IMR-90 (cell line): ENCODE results near the gene LPCAT4. TPM values are rescaled to one million over a fixed set of nuclear protein-coding genes. Genes with fewer than 3 reads are reported as not detected.

ENCODE experiments used
- ATAC-seq: fragments of 200-7000 bp; cut with Tn5 transposase; 2 replicates; pipeline ENCODE4 v1.9.1; 2020; ENCODE audit warnings: low read depth, mild to moderate bottlenecking, moderate library complexity
- BruUV-seq: library from RNA; stranded (reverse); fragments of 400-500 nt; replicated peaks from 2 replicates; lab custom pipeline; 2021; lab: Mats Ljungman, UMichigan
- CTCF ChIA-PET: fragments of 300-600 bp; formaldehyde crosslinking; extraction: SDS; loops from one replicate; lab custom pipeline; 2021; ENCODE audit warnings: antibody characterized with exemption; lab: Yijun Ruan, JAX
- POLR2A ChIA-PET: fragments of 300-600 bp; sonication (Branson Sonifier 250); formaldehyde crosslinking; loops from one replicate; lab custom pipeline; 2022; ENCODE audit warnings: antibody characterized with exemption; ENCODE audit not compliant: unreplicated experiment; lab: Charles Lee
- DNase-seq: peaks from one replicate; pipeline ENCODE4 v3.0.0; 2013
- H2AFZ ChIP-seq: replicated peaks from 2 replicates; pipeline ENCODE3; 2013; ENCODE audit warnings: low read length, mild to moderate bottlenecking; ENCODE audit not compliant: poor library complexity
- H2AK5ac ChIP-seq: 2 replicates; pipeline ENCODE4 v1.6.1; 2013; ENCODE audit warnings: low read depth, low read length, inconsistent platforms
- H2AK9ac ChIP-seq: replicated peaks from 2 replicates; pipeline ENCODE3; 2013; ENCODE audit warnings: mild to moderate bottlenecking, low read depth, low read length, moderate library complexity; ENCODE audit not compliant: poor library complexity
- H2BK120ac ChIP-seq: 2 replicates; pipeline ENCODE4 v1.6.1; 2013; ENCODE audit warnings: low read depth, low read length, inconsistent platforms
- H2BK15ac ChIP-seq: 3 replicates; pipeline ENCODE4 v1.6.1; 2013; ENCODE audit warnings: low read depth, low read length, inconsistent platforms
- H2BK20ac ChIP-seq: 2 replicates; pipeline ENCODE4 v1.6.1; 2013; ENCODE audit warnings: low read depth, mild to moderate bottlenecking, inconsistent platforms, low read length, moderate library complexity
- H2BK5ac ChIP-seq: 2 replicates; pipeline ENCODE4 v1.6.1; 2013; ENCODE audit warnings: mild to moderate bottlenecking, low read depth, low read length, inconsistent platforms; ENCODE audit not compliant: poor library complexity, severe bottlenecking
- H3K14ac ChIP-seq: replicated peaks from 2 replicates; pipeline ENCODE4 v1.6.1; 2013; ENCODE audit warnings: low read depth, low read length, inconsistent platforms
- H3K18ac ChIP-seq: 2 replicates; pipeline ENCODE4 v1.6.1; 2013; ENCODE audit warnings: low read depth, low read length, control low read depth
- H3K23ac ChIP-seq: 2 replicates; pipeline ENCODE4 v1.6.1; 2013; ENCODE audit warnings: low read depth, low read length, inconsistent platforms
- H3K27ac ChIP-seq: 2 replicates; pipeline ENCODE4 v1.5.1; 2013; ENCODE audit warnings: mild to moderate bottlenecking, control low read depth, low read length; ENCODE audit not compliant: insufficient read depth
- H3K27me3 ChIP-seq: 2 replicates; pipeline ENCODE4 v1.6.1; 2013; ENCODE audit warnings: low read length; ENCODE audit not compliant: control insufficient read depth, insufficient read depth
- H3K36me3 ChIP-seq: 2 replicates; pipeline ENCODE4 v1.6.1; 2013; ENCODE audit warnings: low read length, mixed read lengths; ENCODE audit not compliant: control insufficient read depth, insufficient read depth
- H3K4ac ChIP-seq: 2 replicates; pipeline ENCODE4 v1.6.1; 2013; ENCODE audit warnings: low read depth, low read length, inconsistent platforms
- H3K4me1 ChIP-seq: 2 replicates; pipeline ENCODE4 v1.6.1; 2013; ENCODE audit warnings: low read length, mixed read lengths; ENCODE audit not compliant: control insufficient read depth, insufficient read depth
- H3K4me2 ChIP-seq: 2 replicates; pipeline ENCODE4 v1.6.1; 2013; ENCODE audit warnings: low read depth, mild to moderate bottlenecking, control low read depth, low read length, moderate library complexity
- H3K4me3 ChIP-seq: 2 replicates; pipeline ENCODE4 v1.5.1; 2013; ENCODE audit warnings: low read depth, mild to moderate bottlenecking, control low read depth, low read length, moderate library complexity; ENCODE audit not compliant: insufficient read depth
- H3K56ac ChIP-seq: 2 replicates; pipeline ENCODE4 v1.6.1; 2013; ENCODE audit warnings: low read length, inconsistent platforms; ENCODE audit not compliant: insufficient read depth; ENCODE audit errors: extremely low read depth
- H3K79me1 ChIP-seq, 2 experiments: 2 replicates each; pipeline ENCODE4 v1.6.1; 2013; ENCODE audit warnings: low read length in 2 of 2, inconsistent platforms in 1 of 2, low read depth in 1 of 2
- H3K9ac ChIP-seq: 2 replicates; pipeline ENCODE4 v1.6.1; 2013; ENCODE audit warnings: low read depth, low read length, control low read depth
- H3K9me1 ChIP-seq: 2 replicates; pipeline ENCODE4 v1.6.1; 2013; ENCODE audit warnings: low read length, inconsistent platforms; ENCODE audit not compliant: insufficient read depth
- H3K9me3 ChIP-seq: 2 replicates; pipeline ENCODE4 v1.6.1; 2013; ENCODE audit warnings: low read length; ENCODE audit not compliant: control insufficient read depth, insufficient read depth
- H4K20me1 ChIP-seq: 2 replicates; pipeline ENCODE4 v1.6.1; 2013; ENCODE audit warnings: low read length, inconsistent platforms; ENCODE audit not compliant: insufficient read depth
- H4K5ac ChIP-seq: 2 replicates; pipeline ENCODE4 v1.6.1; 2013; ENCODE audit warnings: mild to moderate bottlenecking, low read depth, low read length, control low read depth
- H4K8ac ChIP-seq, 2 experiments: 2 replicates each; pipeline ENCODE4 v1.6.1; 2013; ENCODE audit warnings: low read depth in 2 of 2, low read length in 2 of 2, control low read depth in 1 of 2, inconsistent platforms in 1 of 2
- H4K91ac ChIP-seq: 2 replicates; pipeline ENCODE4 v1.6.1; 2013; ENCODE audit warnings: low read depth, low read length, inconsistent platforms; ENCODE audit not compliant: insufficient read depth
- MXI1 ChIP-seq: IDR thresholded peaks from 2 replicates; pipeline ENCODE4 v1.6.1; 2012; ENCODE audit warnings: low read depth, mild to moderate bottlenecking, low read length, moderate library complexity, borderline replicate concordance
- NFE2L2 ChIP-seq: fragments of 150-350 bp; IDR thresholded peaks from 2 replicates; pipeline ENCODE4 v1.6.1; 2016; ENCODE audit warnings: low read depth, mild to moderate bottlenecking, low read length
- SMC3 ChIP-seq: fragments of 150-350 bp; IDR thresholded peaks from 2 replicates; pipeline ENCODE4 v1.6.1; 2016; ENCODE audit warnings: low read depth, mild to moderate bottlenecking, antibody characterized with exemption, low read length, moderate library complexity
- WGBS, 2 experiments: methylation state at CpG; one replicate each; pipeline versions ENCODE4 v1.1.5 to v1.1.7; 2013; ENCODE audit warnings: missing lambda C conversion rate in 2 of 2; ENCODE audit not compliant: insufficient read length in 1 of 2; ENCODE audit errors: extremely low coverage in 2 of 2; 5-methylcytosine and 5-hydroxymethylcytosine counted together
- dilution Hi-C: fragments of 300-500 bp; cut with HindIII; formaldehyde crosslinking; loops from one replicate; pipeline ENCODE4 v1.14.3; 2018; ENCODE audit warnings: low sequenced_read_pairs; ENCODE audit not compliant: unreplicated experiment
- in situ Hi-C: fragments of 300-500 bp; cut with MboI; formaldehyde crosslinking; loops from 3 replicates; pipeline ENCODE4 v1.14.3; 2019; ENCODE audit warnings: low sequenced_read_pairs, inconsistent platforms, mixed read lengths
- intact Hi-C: fragments of 100-400 bp; cut with micrococcal nuclease; formaldehyde crosslinking; loops from 2 replicates; pipeline ENCODE4 v1.10.0; 2022
- polyA plus RNA-seq, 3 experiments: library from polyadenylated mRNA; depleted of rRNA; stranded (reverse); fragments of >200 nt; gene quantifications; 2 replicates each; pipeline ENCODE4 v1.2.3, GENCODE V29; 2012; ENCODE audit warnings: low replicate concordance in 1 of 3
- total RNA-seq: library from RNA; depleted of rRNA; stranded (reverse); fragments of >200 nt; gene quantifications from 2 replicates; pipeline ENCODE4 v1.2.3, GENCODE V29; 2012

Gene LPCAT4
- total and polyA plus RNA-seq, 2 of the 4 experiments (the other 2 are of a cell fraction), result 3.8 to 44.4 TPM

DNA sequence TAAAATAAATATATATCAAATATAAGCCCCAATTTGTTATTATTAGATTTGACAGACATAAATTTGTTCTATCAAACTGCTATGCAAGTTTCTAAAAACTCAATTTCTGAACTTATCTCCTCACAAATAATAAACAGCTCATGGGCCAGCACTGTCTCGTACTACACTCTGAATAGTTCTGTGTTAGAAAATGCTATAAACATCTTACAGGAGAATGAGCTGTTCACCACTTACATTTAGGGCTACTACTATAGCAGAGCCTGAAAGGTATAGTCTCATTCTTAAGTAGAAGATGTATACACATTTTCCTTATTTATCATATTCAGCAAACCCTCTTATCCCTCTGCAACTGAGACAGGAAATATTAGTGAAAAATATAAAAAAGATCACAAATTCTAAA, 42.1 kb downstream of the LPCAT4 start:
- H3K36me3 ChIP-seq, result no peaks in the 10 kb centered on the region
- H3K56ac ChIP-seq, result no peak overlapping the region
- H4K8ac ChIP-seq, result no peak overlapping the region
- H3K4me1 ChIP-seq, result no peaks in the 10 kb centered on the region
- H2BK5ac ChIP-seq, result no peak overlapping the region
- H2BK15ac ChIP-seq, result no peak overlapping the region
- no peak overlapping the region for H3K14ac ChIP-seq
- no peaks in the 10 kb centered on the region for H4K20me1 ChIP-seq
- no peak overlapping the region for H3K27ac ChIP-seq
- H4K91ac ChIP-seq, result no peak overlapping the region
- intact Hi-C loops, result no loop called here
- H3K9me3 ChIP-seq, result no peaks in the 10 kb centered on the region
- no peak overlapping the region for H2AFZ ChIP-seq
- H3K4me2 ChIP-seq, result no peak overlapping the region
- H2AK9ac ChIP-seq, result no peak overlapping the region
- CTCF ChIA-PET, result no interaction called here
- no TSS peak for BruUV-seq
- H3K9me1 ChIP-seq, result no peaks in the 10 kb centered on the region
- ATAC-seq (no peak), DNase-seq (no peak)
- no peak overlapping the region for H3K18ac ChIP-seq
- dilution Hi-C loops, result no loop called here
- H3K27me3 ChIP-seq, result no peaks in the 10 kb centered on the region
- in situ Hi-C loops, result no loop called here
- no peak overlapping the region for H3K4me3 ChIP-seq
- WGBS, 2 experiments, result no CpG with 5 or more reads among the region's 1 CpG
- H2BK20ac ChIP-seq, result no peak overlapping the region
- no peak overlapping the region for H2BK120ac ChIP-seq
- no peak overlapping the region for H4K5ac ChIP-seq
- H3K4ac ChIP-seq, result no peak overlapping the region
- no peak overlapping the region for H3K23ac ChIP-seq
- TF ChIP-seq MXI1 (no peak), NFE2L2 (no peak), SMC3 (no peak)
- H3K9ac ChIP-seq, result no peak overlapping the region
- 0 out of 4 replicates have a peak, but pooled peaks cover 0 to 6% of the 10 kb centered on the region in 2 experiments for H3K79me1 ChIP-seq
- POLR2A ChIA-PET, result interaction anchor here (0.7 kb wide), 1 partner anchor 8 kb away, joined by 4 read pairs; no protein-coding TSS in a partner anchor
- H2AK5ac ChIP-seq, result no peak overlapping the region
